ENCODE results near the gene ZSCAN5C. TPM values are rescaled to one million over a fixed set of nuclear protein-coding genes. Genes with fewer than 3 reads are reported as not detected.

The ZSCAN5C gene
- total RNA-seq: not detected in 2 replicates

GRCh38 chr19:56201973-56202372 lies at the start of gene ZSCAN5C:
ZSCAN5C (plus strand) TSS chr19:56202273; CDS start chr19:56205914, 3,641 bp downstream.

DNA sequence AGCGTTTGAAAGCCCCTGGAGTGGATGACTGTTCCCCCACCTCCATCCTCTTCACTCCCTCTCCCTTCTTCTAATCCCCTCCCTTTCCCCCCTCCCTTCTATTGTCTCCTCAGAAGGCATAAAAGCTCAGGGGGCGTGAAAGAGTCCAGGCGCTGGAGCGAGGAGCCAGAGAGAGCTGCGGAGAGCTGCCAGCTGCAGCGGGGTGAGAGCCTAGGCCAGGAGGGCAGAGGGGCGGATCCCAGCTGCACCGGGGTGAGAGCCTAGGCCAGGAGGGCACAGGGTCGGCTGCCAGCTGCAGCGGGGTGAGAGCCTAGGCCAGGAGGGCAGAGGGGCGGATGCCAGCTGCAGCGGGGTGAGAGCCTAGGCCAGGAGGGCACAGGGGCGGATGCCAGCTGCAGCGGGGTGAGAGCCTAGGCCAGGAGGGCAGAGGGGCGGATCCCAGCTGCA lies 26.2 kb upstream of the ZSCAN5C start, which contains the start of gene GALP:
GALP (plus strand) TSS at position 148 of the 447 bp plus-strand sequence. CDS start 1,101 bp downstream, outside the sequence.

GRCh38 chr19:56197646-56198045 lies 4.4 kb upstream of the ZSCAN5C start, which contains the start of gene ZSCAN5B:
ZSCAN5B (minus strand) TSS chr19:56197783; CDS start chr19:56193052, 4,731 bp downstream.

Other genes with a start within 250 kb of the ZSCAN5C start
- not detected in 2 replicates for gene NLRP5, start 215.5 kb upstream of the ZSCAN5C start, total RNA-seq
- gene ZNF787, start 81.0 kb upstream of the ZSCAN5C start, total RNA-seq: 12.6 and 15.0 TPM in 2 replicates
- 19.9 and 28.7 TPM in 2 replicates for gene ZNF444, start 61.0 kb upstream of the ZSCAN5C start, total RNA-seq
- gene GALP, start 26.3 kb upstream of the ZSCAN5C start, total RNA-seq: not detected in 2 replicates
- not detected in 2 replicates for gene ZSCAN5B, start 4.5 kb upstream of the ZSCAN5C start, total RNA-seq
- gene EDDM13, start 70.5 kb downstream of the ZSCAN5C start, total RNA-seq: not detected in 2 replicates
- gene ZSCAN5A, start 112.6 kb downstream of the ZSCAN5C start, total RNA-seq: 2.8 and 3.5 TPM in 2 replicates
- gene ZNF582, start 191.3 kb downstream of the ZSCAN5C start, total RNA-seq: 3.0 and 7.1 TPM in 2 replicates
- gene ZNF583, start 202.1 kb downstream of the ZSCAN5C start, total RNA-seq: 4.2 and 7.7 TPM in 2 replicates

Measured in cardiac ventricle fibroblast (primary cell).